Transverse colon (tissue), 4 donors: ENCODE data around the gene WDR37. TPM values are rescaled to one million over a fixed set of nuclear protein-coding genes. Genes with fewer than 3 reads are reported as not detected.

Experiments used
- DNase-seq: peaks from one replicate; pipeline ENCODE4 v3.0.0-alpha.2; 2019
- H3K27ac ChIP-seq, 4 donors: fragments of 200-600 bp; sonication (generic); 2 replicates each; pipeline ENCODE4 v1.5.1; 2016 to 2018; ENCODE audit warnings: inconsistent platforms in 4 of 4
- H3K27me3 ChIP-seq: fragments of 200-600 bp; sonication (generic); 2 replicates; pipeline ENCODE4 v1.5.1; 2017; ENCODE audit warnings: inconsistent platforms
- H3K36me3 ChIP-seq, 4 donors: fragments of 200-600 bp; sonication (generic); 2 replicates each; pipeline ENCODE4 v1.5.1; 2017 to 2019; ENCODE audit warnings: inconsistent platforms in 4 of 4
- H3K4me1 ChIP-seq, 4 donors: fragments of 200-600 bp; sonication (generic); 2 replicates each; pipeline ENCODE4 v1.5.1; 2017 to 2020; ENCODE audit warnings: inconsistent platforms in 4 of 4
- H3K4me3 ChIP-seq, 4 donors: fragments of 200-600 bp; sonication (generic); 1 replicate in 1 of 4; 2 replicates in 3 of 4; pipeline versions ENCODE4 v1.5.1 to v1.6.1; 2017 to 2019; ENCODE audit warnings: inconsistent platforms in 4 of 4
- H3K9me3 ChIP-seq, 2 donors: fragments of 200-600 bp; sonication (generic); 2 replicates each; pipeline ENCODE4 v1.5.1; 2017 to 2019; ENCODE audit warnings: inconsistent platforms in 2 of 2
- EP300 ChIP-seq: sonication (generic); formaldehyde crosslinking; IDR thresholded peaks from one replicate; pipeline ENCODE4 v1.6.1; 2017; ENCODE audit warnings: antibody characterized with exemption, low read depth
- POLR2A ChIP-seq: fragments of 450-650 bp; IDR thresholded peaks from one replicate; pipeline ENCODE4 v1.6.1; 2016; ENCODE audit warnings: antibody characterized with exemption, mild to moderate bottlenecking, moderate library complexity
- POLR2AphosphoS5 ChIP-seq, 3 donors: sonication (generic); formaldehyde crosslinking; IDR thresholded peaks; one replicate each; pipeline ENCODE4 v1.6.1; 2016; ENCODE audit warnings: antibody characterized with exemption in 3 of 3
- WGBS, 2 donors: methylation state at CpG; one replicate each; pipeline ENCODE4 v1.1.5; 2018; ENCODE audit warnings: low coverage in 1 of 2; 5-methylcytosine and 5-hydroxymethylcytosine counted together
- in situ Hi-C, 4 donors: fragments of 200-750 bp; cut with MboI; loops; one replicate each; pipeline versions ENCODE4 v1.15.0 to v1.15.1; 2017; ENCODE audit warnings: low sequenced_read_pairs in 3 of 4, low pct_ligation_motif_present in 1 of 4, low pct_unique_long_range_greater_than_20kb in 1 of 4
- intact Hi-C: fragments of 100-400 bp; cut with DNase I; formaldehyde crosslinking; loops from one replicate; pipeline ENCODE4 v1.15.1; 2023; ENCODE audit warnings: low total_unique reads
- total RNA-seq, 4 donors: library from RNA; depleted of rRNA; stranded (reverse); fragments of >200 nt; gene quantifications; one replicate each; pipeline ENCODE4 v1.1.0, GENCODE V29; 2016
- TF ChIP-seq, protein P1 (sequence below), 5 experiments: fragments of 200-600 bp in 3 of 5; fragments of 450-650 bp in 2 of 5; sonication (generic) in 3 of 5; IDR thresholded peaks; 1 replicate in 2 of 5; 2 replicates in 3 of 5; pipeline ENCODE4 v1.5.1; 2016 to 2017; ENCODE audit warnings: antibody characterized with exemption in 5 of 5, inconsistent platforms in 3 of 5, mild to moderate bottlenecking in 2 of 5, moderate library complexity in 1 of 5

WDR37 gene
- total RNA-seq, 4 donors from 2014 or later, result 14.5 to 22.1 (median 19.7) TPM

DNA sequence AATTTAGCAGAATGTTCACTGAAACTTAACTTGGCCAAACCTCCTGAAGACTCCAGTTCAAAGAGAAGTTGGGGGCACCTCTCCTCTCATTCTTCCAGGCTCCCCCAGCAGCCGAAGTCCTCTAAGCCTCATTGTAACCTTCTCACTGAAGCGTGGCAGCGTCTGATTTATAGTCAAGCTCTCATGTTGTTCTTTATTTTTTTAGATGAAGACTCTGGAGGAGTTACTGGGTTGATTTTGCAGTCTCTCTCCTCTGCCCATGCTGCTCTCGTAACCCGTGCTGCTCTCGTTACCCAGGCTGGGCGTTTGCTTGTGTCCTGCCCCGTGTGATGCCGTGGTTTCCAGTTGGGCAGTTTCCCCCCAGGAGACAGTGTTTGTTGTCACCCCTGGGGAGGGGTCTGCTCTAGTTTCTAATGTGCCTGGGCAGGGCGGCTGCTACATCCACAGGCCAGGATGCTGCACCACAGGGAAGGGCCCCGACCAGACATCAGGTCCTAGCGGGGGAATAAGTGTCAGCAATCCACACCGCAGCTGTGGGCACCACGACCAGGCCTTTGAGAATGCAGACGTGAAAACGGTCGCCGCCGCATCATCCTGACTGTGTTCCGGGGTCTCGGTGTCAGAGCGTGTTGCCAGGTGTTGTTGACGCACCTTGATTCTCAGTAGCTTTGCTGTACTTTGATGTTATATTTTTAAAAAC lies 65.2 kb downstream of the WDR37 start:
- Histone ChIP-seq H3K9me3 (no peaks in the 10 kb centered on the region), H3K27ac (peak overlapping the region in 3 of 4 donors; percentile 52 to 72 (median 53)), H3K36me3 (peaks cover 0 to 29% (median 11%) of the 10 kb centered on the region in 4 donors), H3K4me1 (peaks cover 0 to 21% (median 8%) of the 10 kb centered on the region in 4 donors), H3K4me3 (no peak overlapping the region), H3K27me3 (no peaks in the 10 kb centered on the region)
- DNase-seq, result no peak
- 95 to 100% methylated on average over 3 to 23 of the region's 23 CpGs for whole genome bisulfite sequencing, 2 donors
- TF ChIP-seq, protein P1, sequence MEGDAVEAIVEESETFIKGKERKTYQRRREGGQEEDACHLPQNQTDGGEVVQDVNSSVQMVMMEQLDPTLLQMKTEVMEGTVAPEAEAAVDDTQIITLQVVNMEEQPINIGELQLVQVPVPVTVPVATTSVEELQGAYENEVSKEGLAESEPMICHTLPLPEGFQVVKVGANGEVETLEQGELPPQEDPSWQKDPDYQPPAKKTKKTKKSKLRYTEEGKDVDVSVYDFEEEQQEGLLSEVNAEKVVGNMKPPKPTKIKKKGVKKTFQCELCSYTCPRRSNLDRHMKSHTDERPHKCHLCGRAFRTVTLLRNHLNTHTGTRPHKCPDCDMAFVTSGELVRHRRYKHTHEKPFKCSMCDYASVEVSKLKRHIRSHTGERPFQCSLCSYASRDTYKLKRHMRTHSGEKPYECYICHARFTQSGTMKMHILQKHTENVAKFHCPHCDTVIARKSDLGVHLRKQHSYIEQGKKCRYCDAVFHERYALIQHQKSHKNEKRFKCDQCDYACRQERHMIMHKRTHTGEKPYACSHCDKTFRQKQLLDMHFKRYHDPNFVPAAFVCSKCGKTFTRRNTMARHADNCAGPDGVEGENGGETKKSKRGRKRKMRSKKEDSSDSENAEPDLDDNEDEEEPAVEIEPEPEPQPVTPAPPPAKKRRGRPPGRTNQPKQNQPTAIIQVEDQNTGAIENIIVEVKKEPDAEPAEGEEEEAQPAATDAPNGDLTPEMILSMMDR (IDR thresholded peaks at IDR 0.05), result no peak
- TF ChIP-seq POLR2AphosphoS5 (IDR thresholded peaks at IDR 0.05) (no peak), POLR2A (no peak), EP300 (no peak)
- intact Hi-C loops (no loop called here), in situ Hi-C loops (no loop called here)

DNA sequence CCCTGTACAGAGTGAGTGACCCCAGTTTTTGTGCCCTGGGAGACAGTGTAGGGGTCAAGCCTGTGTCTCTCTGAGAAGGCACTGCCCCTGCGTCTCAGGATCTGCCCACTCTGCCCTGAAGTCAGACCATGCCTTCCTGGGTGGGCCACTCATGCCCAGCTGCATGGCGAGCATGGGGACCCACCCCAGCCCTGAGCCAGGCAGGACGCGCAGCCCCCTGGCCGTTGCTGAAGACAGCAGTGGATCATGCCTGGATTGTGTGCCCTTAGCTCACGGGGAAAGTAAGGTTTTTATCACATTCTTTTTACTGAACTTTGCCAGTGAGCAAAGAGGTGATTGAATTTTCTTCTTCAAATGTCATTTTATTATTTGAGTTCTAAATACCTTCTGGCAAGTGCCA lies 66.2 kb downstream of the WDR37 start:
- intact Hi-C loops (no loop called here), in situ Hi-C loops (no loop called here)
- no peak overlapping the region for H3K27ac ChIP-seq
- H3K36me3 ChIP-seq, result peaks cover 0 to 29% (median 14%) of the 10 kb centered on the region in 4 donors
- no peak overlapping the region for H3K4me3 ChIP-seq
- TF ChIP-seq POLR2AphosphoS5 (IDR thresholded peaks at IDR 0.05) (no peak), POLR2A (no peak), EP300 (no peak)
- TF ChIP-seq, protein P1 (IDR thresholded peaks at IDR 0.05), result no peak
- WGBS, 2 donors, result 70% methylated on average over 5 of the region's 6 CpGs; no CpG with 5 or more reads in 1 of the 2 donors
- no peaks in the 10 kb centered on the region for H3K9me3 ChIP-seq
- H3K27me3 ChIP-seq, result no peaks in the 10 kb centered on the region
- no peak for DNase-seq
- H3K4me1 ChIP-seq, result peaks cover 0 to 14% (median 5%) of the 10 kb centered on the region in 4 donors

DNA sequence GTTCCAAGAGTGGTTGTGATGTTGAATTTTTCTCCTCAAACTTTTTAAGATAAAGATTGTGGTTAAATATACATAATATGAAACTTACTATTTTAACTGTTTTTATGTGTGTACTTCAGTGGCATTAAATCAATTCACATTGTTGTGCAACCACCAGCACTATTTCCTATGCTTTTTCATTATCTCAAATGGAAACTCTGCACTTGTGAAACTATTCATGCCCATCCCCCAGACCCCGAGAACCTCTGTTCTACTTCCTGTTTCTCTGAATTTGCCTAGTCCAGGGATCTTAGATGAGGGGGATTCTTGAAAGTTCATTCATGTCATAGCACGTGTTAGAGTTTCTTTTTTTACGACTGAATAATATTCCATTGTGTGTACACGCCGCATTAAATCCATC lies 67.0 kb downstream of the WDR37 start:
- Histone ChIP-seq H3K27me3 (no peaks in the 10 kb centered on the region), H3K4me3 (no peak overlapping the region), H3K9me3 (no peaks in the 10 kb centered on the region), H3K27ac (no peak overlapping the region), H3K4me1 (peaks cover 0 to 14% (median 5%) of the 10 kb centered on the region in 4 donors), H3K36me3 (peaks cover 0 to 29% (median 14%) of the 10 kb centered on the region in 4 donors)
- intact Hi-C loops, result no loop called here
- 81 to 88% methylated on average over 5 of the region's 5 CpGs for WGBS, 2 donors
- in situ Hi-C loops, result no loop called here
- TF ChIP-seq EP300 (no peak), POLR2A (no peak), POLR2AphosphoS5 (IDR thresholded peaks at IDR 0.05) (no peak)
- TF ChIP-seq, protein P1 (IDR thresholded peaks at IDR 0.05), result no peak
- DNase-seq, result no peak

DNA sequence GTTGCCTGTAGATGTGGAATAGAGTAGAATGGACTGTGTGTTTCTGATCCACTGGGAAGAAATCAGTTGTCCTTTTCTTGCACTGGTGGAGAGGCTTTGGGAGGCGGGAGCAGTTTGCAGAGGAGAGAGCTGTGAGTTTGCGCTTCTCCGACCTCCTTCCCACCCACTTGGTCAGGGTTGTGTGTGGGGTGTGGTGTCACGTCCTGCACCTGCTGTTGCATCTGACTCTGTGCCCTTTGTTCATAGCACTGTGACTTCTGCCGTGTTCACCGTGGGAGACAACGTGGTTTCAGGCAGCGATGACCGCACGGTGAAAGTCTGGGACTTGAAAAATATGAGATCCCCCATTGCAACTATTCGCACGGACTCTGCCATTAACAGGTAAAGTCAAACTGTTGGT lies 67.8 kb downstream of the WDR37 start:
- peaks cover 0 to 14% (median 5%) of the 10 kb centered on the region in 4 donors for H3K4me1 ChIP-seq
- 90 to 94% methylated on average over 2 to 12 of the region's 12 CpGs for WGBS, 2 donors
- no peaks in the 10 kb centered on the region for H3K9me3 ChIP-seq
- TF ChIP-seq EP300 (no peak), POLR2AphosphoS5 (IDR thresholded peaks at IDR 0.05) (no peak), POLR2A (no peak)
- TF ChIP-seq, protein P1 (IDR thresholded peaks at IDR 0.05), result no peak
- no peaks in the 10 kb centered on the region for H3K27me3 ChIP-seq
- intact Hi-C loops (no loop called here), in situ Hi-C loops (no loop called here)
- no peak overlapping the region for H3K4me3 ChIP-seq
- H3K36me3 ChIP-seq, result peaks cover 0 to 29% (median 12%) of the 10 kb centered on the region in 4 donors
- H3K27ac ChIP-seq, result no peak overlapping the region
- no peak for DNase-seq
